NCI-H69 (cell line): ENCODE results near the gene C11orf16.
"Not testable (repeated sequence)": the region's sequence is repeated elsewhere in the genome, so short reads cannot be mapped to it uniquely, and the experiment has no call there.

ENCODE experiments used
- DNase-seq: peaks from one replicate; lab custom pipeline; 2025; lab: John Stamatoyannopoulos, UW

Gene C11orf16

DNA sequence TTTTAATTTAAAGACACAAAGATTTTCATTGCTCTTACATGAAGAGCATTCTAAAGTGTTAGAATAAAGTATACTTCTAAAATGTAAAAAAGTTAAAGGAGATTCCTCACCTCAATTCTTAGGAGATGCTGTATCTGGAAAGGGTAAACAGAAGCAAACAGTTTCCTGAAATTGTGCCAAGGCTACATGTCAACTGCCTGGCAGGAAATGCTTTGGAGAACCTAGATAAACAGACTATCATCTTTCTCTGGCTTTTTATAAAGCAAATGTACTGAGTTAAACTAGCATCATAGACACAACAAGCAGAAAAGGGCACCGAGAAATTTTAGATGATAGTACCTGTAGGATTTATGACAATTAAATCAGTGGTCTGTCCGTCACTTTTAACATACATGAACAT lies 46.4 kb downstream of the C11orf16 start:
- DNase-seq: peak; percentile 56

DNA sequence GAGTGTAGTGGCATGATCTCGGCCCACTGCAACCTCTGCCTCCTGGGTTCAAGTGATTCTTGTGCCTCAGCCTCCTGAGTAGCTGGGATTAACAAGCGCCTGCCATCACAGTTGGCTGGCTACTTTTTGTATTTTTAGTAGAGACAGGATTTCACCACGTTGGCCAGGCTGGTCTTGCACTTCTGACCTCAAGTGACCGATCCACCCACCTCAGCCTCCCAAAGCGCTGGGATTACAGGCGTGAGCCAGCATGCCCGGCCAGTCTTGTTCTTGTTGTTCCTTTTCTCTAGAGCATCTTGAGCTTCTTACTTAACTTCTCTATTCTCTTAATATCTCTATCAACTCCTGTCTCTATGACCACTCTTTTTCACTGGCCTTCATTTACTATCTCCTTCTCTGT lies 51.2 kb downstream of the C11orf16 start:
- DNase-seq: not testable (repeated sequence)

DNA sequence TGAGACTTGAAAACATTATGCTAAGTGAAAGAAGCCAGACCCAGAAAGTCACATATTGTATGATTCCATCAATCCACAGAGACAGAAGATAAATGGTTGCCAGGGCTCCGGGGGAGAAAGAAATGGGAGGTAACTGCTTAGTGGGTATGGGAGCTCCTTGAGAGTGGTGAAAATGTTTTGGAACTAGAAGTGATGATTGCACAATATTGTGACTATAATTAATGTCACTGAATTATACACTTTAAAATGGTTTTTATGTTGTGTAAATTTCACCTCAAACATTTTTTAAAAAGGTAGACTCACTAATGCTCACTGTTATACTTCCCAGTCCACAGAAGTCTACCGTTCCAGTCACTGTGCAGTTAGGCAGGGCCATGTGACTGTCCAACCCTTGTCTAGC lies 54.0 kb downstream of the C11orf16 start:
- no peak for DNase-seq

DNA sequence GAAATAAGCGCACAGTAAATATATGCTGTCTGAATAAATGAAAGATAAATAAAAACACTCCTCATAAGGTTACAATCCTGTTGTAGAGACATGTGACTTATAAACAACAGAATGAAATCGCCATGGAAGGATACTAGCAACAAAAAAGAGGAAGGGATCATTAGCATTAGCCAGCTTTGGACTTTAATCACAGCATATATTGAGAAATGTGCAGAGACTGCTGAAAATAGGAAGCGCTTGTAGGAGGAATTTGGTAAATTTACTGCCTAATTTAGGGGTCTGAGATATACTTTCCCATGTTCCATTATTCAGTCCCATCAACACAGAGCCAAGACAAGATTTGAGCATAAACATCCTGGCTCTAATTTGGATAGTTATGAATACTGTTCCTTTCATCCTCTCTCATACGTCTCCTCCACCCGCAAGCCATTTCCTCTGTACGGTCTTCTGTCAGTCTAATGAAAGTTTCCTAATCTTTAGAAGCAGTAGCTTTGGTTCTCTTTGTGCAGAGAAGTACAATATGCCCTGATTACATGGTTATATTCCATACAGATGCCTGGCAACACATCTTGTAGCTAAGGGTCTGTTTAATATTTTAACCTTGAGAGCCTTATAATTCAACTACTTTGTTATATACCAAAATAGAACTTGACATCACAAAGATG lies 58.9 kb downstream of the C11orf16 start:
- DNase-seq: no peak

DNA sequence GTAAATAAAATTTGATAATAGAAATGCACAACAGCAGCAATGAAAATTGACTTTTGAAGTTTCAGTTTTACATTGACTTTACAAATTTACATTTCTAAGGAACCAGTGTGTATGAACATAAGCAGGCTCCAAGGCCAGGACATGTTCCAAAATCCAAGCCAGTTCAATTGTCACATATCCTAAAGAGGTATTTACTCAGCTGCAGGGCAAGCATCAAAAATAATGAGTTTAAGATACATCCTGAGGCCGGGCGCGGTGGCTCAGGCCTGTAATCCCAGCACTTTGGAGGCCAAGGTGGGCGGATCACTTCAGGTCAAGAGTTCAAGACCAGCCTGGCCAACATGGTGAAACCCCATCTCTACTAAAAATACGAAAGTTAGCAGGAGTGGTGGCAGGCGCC lies 60.8 kb downstream of the C11orf16 start:
- DNase-seq: no peak

DNA sequence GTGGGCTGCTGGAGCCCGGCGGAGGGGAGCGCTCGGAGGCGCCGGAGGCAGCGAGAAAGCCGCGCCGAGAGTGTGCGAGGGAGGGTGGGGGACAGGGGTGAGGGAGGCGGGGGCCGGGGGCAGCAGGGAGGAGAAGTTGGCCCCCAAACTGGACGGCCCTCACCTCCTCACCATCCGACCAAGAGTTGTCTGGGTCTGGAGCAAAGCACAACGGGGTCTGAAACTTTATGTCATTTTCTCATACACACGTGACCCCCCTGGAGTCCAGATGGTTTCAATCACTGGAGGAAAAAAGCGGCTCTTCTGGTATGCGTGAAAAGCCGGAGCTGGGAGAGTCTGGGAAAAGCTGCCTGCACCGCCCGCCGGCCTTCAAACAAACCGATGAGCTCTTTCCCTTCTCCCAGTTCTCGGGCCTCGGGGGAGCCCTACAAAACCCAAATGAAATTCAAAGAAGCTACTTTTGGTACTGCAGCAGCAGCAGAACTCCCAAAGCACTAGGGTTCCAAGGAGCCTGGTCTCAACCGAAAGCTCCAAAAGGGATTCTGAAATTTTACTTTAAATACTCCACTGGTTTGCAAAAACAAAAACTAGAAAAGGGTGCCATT lies 61.5 kb downstream of the C11orf16 start:
- DNase-seq: peak; percentile 88

DNA sequence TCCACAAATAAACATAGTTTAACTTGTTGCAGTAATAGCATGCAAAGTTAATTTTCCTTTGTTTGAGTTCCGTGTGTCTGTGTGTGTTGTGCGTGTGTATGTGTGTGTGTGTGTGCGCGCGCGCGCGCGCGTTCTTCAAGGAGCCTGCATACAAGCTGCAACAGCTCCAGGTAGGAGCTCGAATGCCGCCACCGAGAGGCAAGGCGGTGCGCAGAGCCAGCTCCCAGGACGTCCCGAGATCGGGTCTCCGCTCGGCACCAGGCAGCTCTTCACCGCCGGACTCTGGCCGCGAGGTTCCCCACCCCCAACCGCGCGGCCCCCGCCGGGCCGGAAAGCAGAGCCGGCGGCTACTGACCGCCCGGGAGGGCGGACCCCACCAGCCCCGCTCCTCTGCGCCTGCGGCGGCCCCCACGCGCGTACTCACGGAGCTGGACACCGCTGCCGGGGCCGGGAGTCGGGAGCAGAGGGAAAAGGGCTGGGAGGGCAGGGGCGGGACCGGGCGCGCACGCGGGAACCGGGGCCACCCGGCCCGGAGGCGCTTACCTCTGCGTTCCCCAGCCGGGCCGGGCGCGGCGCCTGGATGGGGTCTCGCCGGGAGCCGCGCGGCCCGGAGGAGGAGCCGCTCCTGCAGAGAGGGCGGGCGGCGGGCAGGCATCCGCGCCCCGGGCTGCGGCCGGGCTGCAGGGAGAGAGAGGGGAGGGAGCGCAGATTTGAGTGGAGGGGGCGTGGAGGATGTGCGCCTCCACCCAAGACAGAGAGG lies 62.2 kb downstream of the C11orf16 start:
- peak; percentile 87 for DNase-seq
